Suprapubic skin (tissue), 4 donors: Measurements from ENCODE around the gene POU6F1. TPM values are rescaled to one million over a fixed set of nuclear protein-coding genes. Genes with fewer than 3 reads are reported as not detected.

ENCODE experiments used
- DNase-seq, 2 donors: peaks; one replicate each; pipeline ENCODE4 v3.0.0-alpha.2; 2019; ENCODE audit warnings: low spot score in 2 of 2
- H3K27ac ChIP-seq: fragments of 200-600 bp; sonication (generic); one replicate; pipeline ENCODE4 v1.5.1; 2019
- H3K27me3 ChIP-seq: fragments of 200-600 bp; sonication (generic); one replicate; pipeline ENCODE4 v1.5.1; 2019
- H3K36me3 ChIP-seq: fragments of 200-600 bp; sonication (generic); one replicate; pipeline ENCODE4 v1.5.1; 2019
- H3K4me1 ChIP-seq: fragments of 200-600 bp; sonication (generic); one replicate; pipeline ENCODE4 v1.5.1; 2019
- H3K4me3 ChIP-seq: fragments of 200-600 bp; sonication (generic); one replicate; pipeline ENCODE4 v1.5.1; 2019; ENCODE audit warnings: mild to moderate bottlenecking
- H3K9me3 ChIP-seq: fragments of 200-600 bp; sonication (generic); one replicate; pipeline ENCODE4 v1.5.1; 2019
- CTCF ChIP-seq, 2 donors: fragments of 200-600 bp in 1 of 2; fragments of 450-650 bp in 1 of 2; sonication (generic) in 1 of 2; IDR thresholded peaks; one replicate each; pipeline ENCODE4 v1.5.1; 2016 to 2019; ENCODE audit warnings: antibody characterized with exemption in 2 of 2, mild to moderate bottlenecking in 1 of 2, moderate library complexity in 1 of 2
- EP300 ChIP-seq: sonication (generic); formaldehyde crosslinking; IDR thresholded peaks from one replicate; pipeline ENCODE4 v1.6.1; 2017; ENCODE audit warnings: antibody characterized with exemption
- POLR2A ChIP-seq, 2 donors: fragments of 450-650 bp; IDR thresholded peaks; one replicate each; pipeline ENCODE4 v1.6.1; 2017; ENCODE audit warnings: antibody characterized with exemption in 2 of 2, mild to moderate bottlenecking in 2 of 2, moderate library complexity in 2 of 2
- POLR2AphosphoS5 ChIP-seq, 3 donors: sonication (generic); formaldehyde crosslinking; IDR thresholded peaks; one replicate each; pipeline ENCODE4 v1.6.1; 2017; ENCODE audit warnings: antibody characterized with exemption in 3 of 3
- WGBS: methylation state at CpG from one replicate; pipeline ENCODE4 v1.1.5; 2018; 5-methylcytosine and 5-hydroxymethylcytosine counted together
- total RNA-seq, 4 donors: library from RNA; depleted of rRNA; stranded (reverse); fragments of >200 nt; gene quantifications; one replicate each; pipeline ENCODE4 v1.1.0, GENCODE V29; 2016

The POU6F1 gene
- total RNA-seq, 4 donors from 2014 or later: 9.4 to 36.5 (median 13.6) TPM

- Histone ChIP-seq H3K36me3 (no peaks in the 10 kb centered on the region), H3K27me3 (no peaks in the 10 kb centered on the region), H3K27ac (no peak overlapping the region), H3K9me3 (no peaks in the 10 kb centered on the region), H3K4me1 (no peaks in the 10 kb centered on the region), H3K4me3 (no peak overlapping the region)
- TF ChIP-seq POLR2AphosphoS5 (IDR thresholded peaks at IDR 0.05) (no peak), EP300 (no peak), POLR2A (IDR thresholded peaks at IDR 0.05) (no peak), CTCF (IDR thresholded peaks at IDR 0.05) (no peak)
- DNase-seq: no peak
- 83% methylated on average over 3 of the region's 3 CpGs for WGBS
Measured at GRCh38 chr12:51183349-51183748, 34.5 kb downstream of the POU6F1 start.

- Histone ChIP-seq H3K27ac (no peak overlapping the region), H3K27me3 (no peaks in the 10 kb centered on the region), H3K9me3 (no peaks in the 10 kb centered on the region), H3K36me3 (no peaks in the 10 kb centered on the region), H3K4me1 (no peaks in the 10 kb centered on the region), H3K4me3 (no peak overlapping the region)
- 86% methylated on average over 5 of the region's 5 CpGs for WGBS
- DNase-seq: no peak
- TF ChIP-seq EP300 (no peak), POLR2AphosphoS5 (IDR thresholded peaks at IDR 0.05) (no peak), POLR2A (IDR thresholded peaks at IDR 0.05) (no peak), CTCF (IDR thresholded peaks at IDR 0.05) (no peak)
Measured at GRCh38 chr12:51181558-51181957, 36.3 kb downstream of the POU6F1 start.

GRCh38 chr12:51177897-51178296 is 40.0 kb downstream of the POU6F1 start:
- TF ChIP-seq POLR2A (IDR thresholded peaks at IDR 0.05): no peak
- no peak for TF ChIP-seq CTCF (IDR thresholded peaks at IDR 0.05)
- TF ChIP-seq EP300: no peak
- no peak for TF ChIP-seq POLR2AphosphoS5 (IDR thresholded peaks at IDR 0.05)
- Histone ChIP-seq H3K4me1 (peaks cover 4% of the 10 kb centered on the region), H3K4me3 (no peak overlapping the region), H3K36me3 (no peaks in the 10 kb centered on the region), H3K27ac (no peak overlapping the region), H3K27me3 (no peaks in the 10 kb centered on the region), H3K9me3 (no peaks in the 10 kb centered on the region)
- DNase-seq: no peak
- WGBS: 90% methylated on average over 2 of the region's 2 CpGs

- Histone ChIP-seq H3K27ac (no peak overlapping the region), H3K27me3 (no peaks in the 10 kb centered on the region), H3K4me3 (no peak overlapping the region), H3K36me3 (no peaks in the 10 kb centered on the region), H3K4me1 (peaks cover 29% of the 10 kb centered on the region), H3K9me3 (no peaks in the 10 kb centered on the region)
- TF ChIP-seq EP300 (no peak), POLR2A (IDR thresholded peaks at IDR 0.05) (no peak), CTCF (IDR thresholded peaks at IDR 0.05) (no peak), POLR2AphosphoS5 (IDR thresholded peaks at IDR 0.05) (no peak)
- 50% methylated on average over 1 of the region's 1 CpG for WGBS
- no peak for DNase-seq
Measured at GRCh38 chr12:51174501-51174900, 43.4 kb downstream of the POU6F1 start.

- Histone ChIP-seq H3K4me1 (peaks cover 29% of the 10 kb centered on the region), H3K4me3 (peak within 1 kb of the TSS; percentile 73), H3K27me3 (no peaks in the 10 kb centered on the region), H3K27ac (peak within 1 kb of the TSS; percentile 98), H3K9me3 (no peaks in the 10 kb centered on the region), H3K36me3 (no peaks in the 10 kb centered on the region)
- peak; percentile 97 to 99 for DNase-seq
- under 1% methylated on average over 41 of the region's 58 CpGs for WGBS
- no peak for TF ChIP-seq POLR2A (IDR thresholded peaks at IDR 0.05)
- no peak for TF ChIP-seq CTCF (IDR thresholded peaks at IDR 0.05)
- no peak for TF ChIP-seq EP300
- peak; percentile 6 to 89 (median 51) for TF ChIP-seq POLR2AphosphoS5 (IDR thresholded peaks at IDR 0.05)
Measured at GRCh38 chr12:51172515-51173431, 45.1 kb downstream of the POU6F1 start, which contains the start of gene TFCP2. Gene TFCP2, minus strand, starts transcription at chr12:51173135. Its CDS starts 713 bp downstream, at chr12:51172422.
